HEK293 (cell line): ENCODE results near the gene ROBO1.

Source experiments
- CTCF ChIA-PET: fragments of 350-600 bp; formaldehyde crosslinking; extraction: SDS; loops from one replicate; lab custom pipeline; 2021; ENCODE audit warnings: antibody characterized with exemption; lab: Yijun Ruan, JAX
- POLR2A ChIA-PET: fragments of 300-600 bp; formaldehyde crosslinking; extraction: SDS; loops from one replicate; lab custom pipeline; 2020; ENCODE audit warnings: antibody characterized with exemption, inconsistent platforms; lab: Yijun Ruan, JAX
- H3K27ac ChIP-seq: fragments of 200-500 bp; sonication (Bioruptor generic); 2 replicates; pipeline ENCODE4 v1.5.1; 2014; ENCODE audit warnings: low read depth, low read length, control low read depth, inconsistent platforms; ENCODE audit errors: extremely low read depth
- H3K36me3 ChIP-seq, 2 experiments: fragments of 200-500 bp in 1 of 2; sonication (Bioruptor generic) in 1 of 2; 1 replicate in 1 of 2; 2 replicates in 1 of 2; pipeline ENCODE4 v1.5.1; 2014 to 2017; ENCODE audit warnings: inconsistent platforms in 2 of 2, low read length in 2 of 2; ENCODE audit not compliant: control insufficient read depth in 2 of 2, insufficient read depth in 1 of 2
- H3K4me1 ChIP-seq: fragments of 200-500 bp; sonication (Bioruptor generic); 2 replicates; pipeline ENCODE4 v1.5.1; 2014; ENCODE audit warnings: mild to moderate bottlenecking, low read length, inconsistent platforms; ENCODE audit not compliant: control insufficient read depth, insufficient read depth
- H3K4me3 ChIP-seq: 2 replicates; pipeline ENCODE4 v1.5.1; 2011; ENCODE audit warnings: low read depth, mild to moderate bottlenecking, control low read depth, low read length, moderate library complexity
- H3K9me3 ChIP-seq: fragments of 200-500 bp; sonication (Bioruptor generic); 2 replicates; pipeline ENCODE4 v1.5.1; 2014; ENCODE audit warnings: low read depth, low read length, inconsistent platforms; ENCODE audit not compliant: control insufficient read depth, insufficient read depth
- GLI2 ChIP-seq: fragments of 450-650 bp; formaldehyde crosslinking; IDR thresholded peaks from 2 replicates; pipeline ENCODE4; 2017; ENCODE audit warnings: missing biosample characterization, missing genetic modification characterization, low read depth, borderline replicate concordance
- KLF9 ChIP-seq: fragments of 450-650 bp; formaldehyde crosslinking; IDR thresholded peaks from 2 replicates; pipeline ENCODE4 v1.5.1; 2016; ENCODE audit warnings: missing biosample characterization, missing genetic modification characterization, low read depth
- PRDM1 ChIP-seq: fragments of 450-650 bp; formaldehyde crosslinking; IDR thresholded peaks from 2 replicates; pipeline ENCODE4; 2016; ENCODE audit warnings: missing biosample characterization, missing genetic modification characterization
- SALL2 ChIP-seq: fragments of 450-650 bp; formaldehyde crosslinking; IDR thresholded peaks from 2 replicates; pipeline ENCODE4 v1.5.0; 2017; ENCODE audit warnings: missing biosample characterization, mild to moderate bottlenecking, missing genetic modification characterization, borderline replicate concordance
- SETDB1 ChIP-seq: IDR thresholded peaks from one replicate; pipeline ENCODE4 v1.6.1; 2017; ENCODE audit warnings: mild to moderate bottlenecking, low read length, moderate library complexity, mixed read lengths; ENCODE audit not compliant: insufficient read length
- SP3 ChIP-seq: fragments of 450-650 bp; formaldehyde crosslinking; IDR thresholded peaks from 2 replicates; pipeline ENCODE4 v1.5.1; 2016; ENCODE audit warnings: missing biosample characterization, missing genetic modification characterization
- SP7 ChIP-seq: fragments of 450-650 bp; formaldehyde crosslinking; IDR thresholded peaks from 2 replicates; pipeline ENCODE4 v1.5.1; 2016; ENCODE audit warnings: missing biosample characterization, missing genetic modification characterization
- TCF7L2 ChIP-seq: IDR thresholded peaks from 2 replicates; pipeline ENCODE4 v1.6.1; 2011; ENCODE audit warnings: low read depth, mild to moderate bottlenecking, inconsistent platforms, low read length, moderate library complexity, borderline replicate concordance
- ZFHX2 ChIP-seq: fragments of 450-650 bp; formaldehyde crosslinking; conservative IDR thresholded peaks from 2 replicates; pipeline ENCODE4 v1.5.1; 2016; ENCODE audit warnings: missing biosample characterization, missing genetic modification characterization
- ZFP3 ChIP-seq: fragments of 450-650 bp; formaldehyde crosslinking; IDR thresholded peaks from 2 replicates; pipeline ENCODE4 v1.5.1; 2016; ENCODE audit warnings: low read depth, missing biosample characterization, missing genetic modification characterization
- ZFP69B ChIP-seq: fragments of 450-650 bp; formaldehyde crosslinking; IDR thresholded peaks from 2 replicates; pipeline ENCODE4 v1.5.1; 2016; ENCODE audit warnings: missing biosample characterization, missing genetic modification characterization
- ZNF132 ChIP-seq: fragments of 450-650 bp; formaldehyde crosslinking; IDR thresholded peaks from 2 replicates; pipeline ENCODE4 v1.5.1; 2017; ENCODE audit warnings: missing biosample characterization, missing genetic modification characterization, borderline replicate concordance
- ZNF133 ChIP-seq: fragments of 450-650 bp; formaldehyde crosslinking; IDR thresholded peaks from 2 replicates; pipeline ENCODE4 v1.5.1; 2016; ENCODE audit warnings: missing biosample characterization, missing genetic modification characterization
- ZNF146 ChIP-seq: fragments of 450-650 bp; formaldehyde crosslinking; IDR thresholded peaks from 2 replicates; pipeline ENCODE4 v1.5.1; 2016; ENCODE audit warnings: missing biosample characterization, missing genetic modification characterization
- ZNF155 ChIP-seq: fragments of 450-650 bp; formaldehyde crosslinking; IDR thresholded peaks from 2 replicates; pipeline ENCODE4 v1.5.1; 2016; ENCODE audit warnings: missing biosample characterization, missing genetic modification characterization
- ZNF248 ChIP-seq: fragments of 450-650 bp; formaldehyde crosslinking; IDR thresholded peaks from 2 replicates; pipeline ENCODE4 v1.5.1; 2017; ENCODE audit warnings: missing biosample characterization, missing genetic modification characterization
- ZNF341 ChIP-seq: fragments of 450-650 bp; formaldehyde crosslinking; IDR thresholded peaks from 2 replicates; pipeline ENCODE4; 2016; ENCODE audit warnings: low read depth, missing biosample characterization, missing genetic modification characterization
- ZNF423 ChIP-seq: fragments of 450-650 bp; formaldehyde crosslinking; IDR thresholded peaks from 2 replicates; pipeline ENCODE4 v1.5.1; 2016; ENCODE audit warnings: missing biosample characterization, missing genetic modification characterization
- ZNF426 ChIP-seq: fragments of 450-650 bp; formaldehyde crosslinking; IDR thresholded peaks from 2 replicates; pipeline ENCODE4 v1.5.1; 2017; ENCODE audit warnings: missing biosample characterization, missing genetic modification characterization, mild to moderate bottlenecking, inconsistent platforms, moderate library complexity
- ZNF433 ChIP-seq: fragments of 450-650 bp; formaldehyde crosslinking; IDR thresholded peaks from 2 replicates; pipeline ENCODE4 v1.5.1; 2016; ENCODE audit warnings: missing biosample characterization, missing genetic modification characterization, low read depth
- ZNF548 ChIP-seq: fragments of 450-650 bp; formaldehyde crosslinking; IDR thresholded peaks from 2 replicates; pipeline ENCODE4 v1.5.1; 2016; ENCODE audit warnings: missing biosample characterization, missing genetic modification characterization
- ZNF561 ChIP-seq: fragments of 450-650 bp; IDR thresholded peaks from 2 replicates; pipeline ENCODE4 v1.5.1; 2018; ENCODE audit warnings: missing biosample characterization, missing genetic modification characterization, borderline replicate concordance
- ZNF621 ChIP-seq: fragments of 450-650 bp; formaldehyde crosslinking; IDR thresholded peaks from 2 replicates; pipeline ENCODE4 v1.5.1; 2017; ENCODE audit warnings: missing biosample characterization, missing genetic modification characterization
- ZNF624 ChIP-seq: fragments of 450-650 bp; formaldehyde crosslinking; IDR thresholded peaks from 2 replicates; pipeline ENCODE4 v1.5.1; 2017; ENCODE audit warnings: missing biosample characterization, missing genetic modification characterization
- ZNF776 ChIP-seq: fragments of 450-650 bp; formaldehyde crosslinking; IDR thresholded peaks from 2 replicates; pipeline ENCODE4 v1.5.0; 2017; ENCODE audit warnings: missing biosample characterization, missing genetic modification characterization, borderline replicate concordance
- ZNF785 ChIP-seq: fragments of 450-650 bp; formaldehyde crosslinking; IDR thresholded peaks from 2 replicates; pipeline ENCODE4 v1.5.1; 2016; ENCODE audit warnings: missing biosample characterization, missing genetic modification characterization
- TF ChIP-seq, protein P1 (sequence below): fragments of 450-650 bp; formaldehyde crosslinking; IDR thresholded peaks from 2 replicates; pipeline ENCODE4 v1.5.1; 2016; ENCODE audit warnings: missing biosample characterization, missing genetic modification characterization
- TF ChIP-seq, protein P2 (sequence below): fragments of 450-650 bp; formaldehyde crosslinking; IDR thresholded peaks from 2 replicates; pipeline ENCODE4; 2016; ENCODE audit warnings: missing biosample characterization, missing genetic modification characterization
- TF ChIP-seq, protein P3 (sequence below): fragments of 450-650 bp; formaldehyde crosslinking; IDR thresholded peaks from 2 replicates; pipeline ENCODE4 v1.5.1; 2016; ENCODE audit warnings: missing biosample characterization, missing genetic modification characterization

The ROBO1 gene

DNA sequence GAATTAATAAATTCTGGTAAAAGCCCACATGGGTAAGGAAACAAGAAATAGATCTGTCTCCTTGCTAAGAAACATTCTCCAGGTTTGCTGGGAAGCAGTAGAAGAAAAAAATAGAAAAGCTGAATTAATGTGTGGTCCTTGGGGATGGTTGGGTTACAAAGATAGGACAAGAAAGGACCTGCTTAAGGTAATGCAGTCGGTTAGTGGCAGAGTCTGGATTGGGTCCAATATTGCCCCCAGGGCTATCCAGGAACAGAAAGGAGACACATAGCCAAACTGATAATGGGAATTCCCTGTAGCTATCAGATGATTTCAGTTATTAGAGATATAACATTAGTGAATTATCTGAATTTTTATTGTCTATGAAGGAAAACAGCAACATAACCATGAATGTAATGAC is 584.3 kb downstream of the ROBO1 start:
- no peaks in the 10 kb centered on the region for H3K9me3 ChIP-seq
- H3K36me3 ChIP-seq, result no peaks in the 10 kb centered on the region
- no peak for TF ChIP-seq ZNF785 (tag by site-specific recombination)
- no peak for TF ChIP-seq ZNF621 (tag by site-specific recombination)
- TF ChIP-seq, protein P1, sequence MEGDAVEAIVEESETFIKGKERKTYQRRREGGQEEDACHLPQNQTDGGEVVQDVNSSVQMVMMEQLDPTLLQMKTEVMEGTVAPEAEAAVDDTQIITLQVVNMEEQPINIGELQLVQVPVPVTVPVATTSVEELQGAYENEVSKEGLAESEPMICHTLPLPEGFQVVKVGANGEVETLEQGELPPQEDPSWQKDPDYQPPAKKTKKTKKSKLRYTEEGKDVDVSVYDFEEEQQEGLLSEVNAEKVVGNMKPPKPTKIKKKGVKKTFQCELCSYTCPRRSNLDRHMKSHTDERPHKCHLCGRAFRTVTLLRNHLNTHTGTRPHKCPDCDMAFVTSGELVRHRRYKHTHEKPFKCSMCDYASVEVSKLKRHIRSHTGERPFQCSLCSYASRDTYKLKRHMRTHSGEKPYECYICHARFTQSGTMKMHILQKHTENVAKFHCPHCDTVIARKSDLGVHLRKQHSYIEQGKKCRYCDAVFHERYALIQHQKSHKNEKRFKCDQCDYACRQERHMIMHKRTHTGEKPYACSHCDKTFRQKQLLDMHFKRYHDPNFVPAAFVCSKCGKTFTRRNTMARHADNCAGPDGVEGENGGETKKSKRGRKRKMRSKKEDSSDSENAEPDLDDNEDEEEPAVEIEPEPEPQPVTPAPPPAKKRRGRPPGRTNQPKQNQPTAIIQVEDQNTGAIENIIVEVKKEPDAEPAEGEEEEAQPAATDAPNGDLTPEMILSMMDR (tag by site-specific recombination), result no peak
- TF ChIP-seq, protein P2, sequence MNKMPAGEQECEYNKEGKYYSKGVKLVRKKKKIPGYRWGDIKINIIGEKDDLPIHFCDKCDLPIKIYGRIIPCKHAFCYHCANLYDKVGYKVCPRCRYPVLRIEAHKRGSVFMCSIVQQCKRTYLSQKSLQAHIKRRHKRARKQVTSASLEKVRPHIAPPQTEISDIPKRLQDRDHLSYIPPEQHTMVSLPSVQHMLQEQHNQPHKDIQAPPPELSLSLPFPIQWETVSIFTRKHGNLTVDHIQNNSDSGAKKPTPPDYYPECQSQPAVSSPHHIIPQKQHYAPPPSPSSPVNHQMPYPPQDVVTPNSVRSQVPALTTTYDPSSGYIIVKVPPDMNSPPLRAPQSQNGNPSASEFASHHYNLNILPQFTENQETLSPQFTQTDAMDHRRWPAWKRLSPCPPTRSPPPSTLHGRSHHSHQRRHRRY (tag by site-specific recombination), result no peak
- no peak overlapping the region for H3K4me3 ChIP-seq
- ChIA-PET CTCF (no interaction called here), POLR2A (no interaction called here)
- H3K4me1 ChIP-seq, result no peaks in the 10 kb centered on the region
- H3K27ac ChIP-seq, result no peak overlapping the region

DNA sequence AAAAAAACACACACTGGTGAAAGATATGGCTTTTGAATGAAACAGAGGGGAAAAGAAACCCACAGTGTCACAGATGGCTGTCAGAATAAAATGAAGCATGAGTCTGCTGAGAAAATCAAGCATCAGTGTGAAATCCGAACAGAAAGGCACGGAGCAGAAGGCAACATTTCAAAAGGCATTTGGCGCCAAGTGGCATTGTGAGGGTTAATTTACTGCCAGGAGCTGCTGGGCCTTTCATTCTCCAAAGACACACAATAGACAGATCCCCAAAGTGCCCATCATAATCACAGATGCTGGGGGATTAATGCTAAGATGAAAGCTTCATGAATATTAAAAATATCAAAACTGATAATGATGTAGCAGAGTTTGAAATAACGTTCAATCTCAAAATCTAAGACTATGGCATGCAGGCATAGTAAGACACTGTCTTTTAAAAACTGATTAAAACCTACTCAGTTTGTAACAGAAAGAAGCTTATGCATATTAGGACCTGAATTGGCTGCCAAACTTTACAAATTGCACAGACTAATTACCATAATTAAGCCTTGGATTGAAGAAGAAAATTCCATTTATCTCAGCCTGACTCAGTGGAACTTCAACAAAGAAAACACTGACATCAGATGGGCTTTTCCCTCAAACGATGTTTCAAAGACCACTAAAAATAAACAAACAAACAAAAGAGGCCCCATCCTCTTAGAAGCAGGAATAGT is 589.2 kb downstream of the ROBO1 start:
- POLR2A ChIA-PET, result no interaction called here
- Histone ChIP-seq H3K27ac (no peak overlapping the region), H3K4me1 (no peaks in the 10 kb centered on the region)
- TF ChIP-seq ZNF341, result no peak
- TF ChIP-seq ZFP3, result no peak
- no peak for TF ChIP-seq SETDB1
- no peak for TF ChIP-seq SP7 (tag by site-specific recombination)
- no peak for TF ChIP-seq GLI2 (tag by site-specific recombination)
- TF ChIP-seq ZNF776, result no peak
- TF ChIP-seq ZNF548 (tag by site-specific recombination), result no peak
- TF ChIP-seq PRDM1 (tag by site-specific recombination), result no peak
- TF ChIP-seq ZNF561 (tag by site-specific recombination), result no peak
- TF ChIP-seq ZNF423, result no peak
- TF ChIP-seq ZNF248, result no peak
- TF ChIP-seq ZNF426 (tag by site-specific recombination), result no peak
- no peak for TF ChIP-seq ZNF132
- no peak for TF ChIP-seq TCF7L2
- TF ChIP-seq, all 188 proteins: peak for 0
- CTCF ChIA-PET, result no interaction called here
- Histone ChIP-seq H3K4me3 (no peak overlapping the region), H3K9me3 (no peaks in the 10 kb centered on the region), H3K36me3 (no peaks in the 10 kb centered on the region)

DNA sequence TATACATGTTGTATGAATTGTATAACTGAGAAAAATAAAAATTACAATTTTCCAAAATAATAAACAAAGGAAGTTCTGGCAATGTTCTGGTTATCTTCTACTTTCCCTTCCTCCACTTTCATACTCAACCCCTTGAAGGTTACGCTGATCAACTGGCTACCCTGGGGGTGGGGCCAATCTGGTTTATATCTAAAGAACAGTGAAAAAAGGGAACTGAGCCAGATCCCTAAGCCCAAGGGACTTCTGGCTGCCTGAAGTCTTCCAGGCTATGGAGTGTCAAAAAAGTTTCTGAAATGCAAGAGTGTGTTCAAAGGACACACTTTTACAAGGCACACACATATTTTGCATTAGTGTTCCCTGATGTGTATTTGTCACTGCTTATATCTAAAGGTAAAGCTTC is 591.9 kb downstream of the ROBO1 start:
- POLR2A ChIA-PET, result no interaction called here
- H3K4me3 ChIP-seq, result no peak overlapping the region
- H3K27ac ChIP-seq, result no peak overlapping the region
- no peaks in the 10 kb centered on the region for H3K4me1 ChIP-seq
- TF ChIP-seq ZFHX2 (tag by site-specific recombination), result no peak
- no peak for TF ChIP-seq ZNF621 (tag by site-specific recombination)
- no peak for TF ChIP-seq SP3 (tag by site-specific recombination)
- no peak for TF ChIP-seq SALL2 (tag by site-specific recombination)
- TF ChIP-seq ZNF155 (tag by site-specific recombination), result no peak
- TF ChIP-seq ZNF133 (tag by site-specific recombination), result no peak
- TF ChIP-seq KLF9 (tag by site-specific recombination), result no peak
- no peak for TF ChIP-seq ZNF146 (tag by site-specific recombination)
- TF ChIP-seq ZNF433 (tag by site-specific recombination), result no peak
- TF ChIP-seq, protein P3, sequence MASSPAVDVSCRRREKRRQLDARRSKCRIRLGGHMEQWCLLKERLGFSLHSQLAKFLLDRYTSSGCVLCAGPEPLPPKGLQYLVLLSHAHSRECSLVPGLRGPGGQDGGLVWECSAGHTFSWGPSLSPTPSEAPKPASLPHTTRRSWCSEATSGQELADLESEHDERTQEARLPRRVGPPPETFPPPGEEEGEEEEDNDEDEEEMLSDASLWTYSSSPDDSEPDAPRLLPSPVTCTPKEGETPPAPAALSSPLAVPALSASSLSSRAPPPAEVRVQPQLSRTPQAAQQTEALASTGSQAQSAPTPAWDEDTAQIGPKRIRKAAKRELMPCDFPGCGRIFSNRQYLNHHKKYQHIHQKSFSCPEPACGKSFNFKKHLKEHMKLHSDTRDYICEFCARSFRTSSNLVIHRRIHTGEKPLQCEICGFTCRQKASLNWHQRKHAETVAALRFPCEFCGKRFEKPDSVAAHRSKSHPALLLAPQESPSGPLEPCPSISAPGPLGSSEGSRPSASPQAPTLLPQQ, result no peak
- no peak for TF ChIP-seq ZNF624 (tag by site-specific recombination)
- no peak for TF ChIP-seq ZFP69B (tag by site-specific recombination)
- TF ChIP-seq, protein P2 (tag by site-specific recombination), result no peak
- TF ChIP-seq SETDB1, result no peak
- CTCF ChIA-PET, result interaction anchor here (0.6 kb wide), 1 partner anchor 16 kb away, joined by 7 read pairs; no protein-coding TSS in a partner anchor
- H3K36me3 ChIP-seq, result no peaks in the 10 kb centered on the region
- H3K9me3 ChIP-seq, result no peaks in the 10 kb centered on the region
